GM12878 (cell line): ENCODE results near the gene TSHZ1.
"Not testable (repeated sequence)": the region's sequence is repeated elsewhere in the genome, so short reads cannot be mapped to it uniquely, and the experiment has no call there.

Experiments used
- ATF7 ChIP-seq: fragments of 450-650 bp; IDR thresholded peaks from 2 replicates; pipeline ENCODE4 v1.6.1; 2016; ENCODE audit warnings: low read depth, mild to moderate bottlenecking
- CEBPZ ChIP-seq: fragments of 150-350 bp; IDR thresholded peaks from 2 replicates; pipeline ENCODE4 v1.6.1; 2016; ENCODE audit warnings: low read depth, low read length
- CHD2 ChIP-seq: IDR thresholded peaks from 2 replicates; pipeline ENCODE4 v1.6.1; 2011; ENCODE audit warnings: low read depth, low read length, improper control_type of control experiment, borderline replicate concordance
- CTCF ChIP-seq, 3 experiments: IDR thresholded peaks in 2 of 3; conservative IDR thresholded peaks in 1 of 3; 2 replicates each; pipeline ENCODE4 v1.5.1; 2011; ENCODE audit warnings: low read depth in 3 of 3, low read length in 3 of 3, mild to moderate bottlenecking in 3 of 3, control low read depth in 2 of 3, moderate library complexity in 2 of 3, inconsistent platforms in 1 of 3, mixed read lengths in 1 of 3; ENCODE audit not compliant: control insufficient read depth in 2 of 3, insufficient read depth in 1 of 3; ENCODE audit errors: extremely low read depth in 1 of 3
- ELK1 ChIP-seq: IDR thresholded peaks from 2 replicates; pipeline ENCODE4 v1.6.1; 2012; ENCODE audit warnings: low read depth, low read length, improper control_type of control experiment
- EP300 ChIP-seq, 2 experiments: fragments of 150-350 bp in 1 of 2; IDR thresholded peaks; 2 replicates each; pipeline ENCODE4 v1.6.1; 2011 to 2012; ENCODE audit warnings: low read depth in 2 of 2, low read length in 2 of 2, borderline replicate concordance in 1 of 2, improper control_type of control experiment in 1 of 2, inconsistent platforms in 1 of 2; ENCODE audit not compliant: control insufficient read depth in 1 of 2
- EZH2 ChIP-seq: IDR thresholded peaks from 2 replicates; pipeline ENCODE4 v1.6.1; 2012; ENCODE audit warnings: low read depth, mild to moderate bottlenecking, control low read depth, inconsistent platforms, low read length, borderline replicate concordance; ENCODE audit not compliant: control insufficient read depth
- IRF3 ChIP-seq: fragments of 450-650 bp; IDR thresholded peaks from 2 replicates; pipeline ENCODE4 v1.6.1; 2014; ENCODE audit warnings: mild to moderate bottlenecking
- POLR2A ChIP-seq: IDR thresholded peaks from 2 replicates; pipeline ENCODE4 v1.6.1; 2011; ENCODE audit warnings: low read depth, mild to moderate bottlenecking, low read length
- SIN3A ChIP-seq: IDR thresholded peaks from 2 replicates; pipeline ENCODE4 v1.6.1; 2012; ENCODE audit warnings: low read depth, low read length, improper control_type of control experiment
- SMC3 ChIP-seq: IDR thresholded peaks from 2 replicates; pipeline ENCODE4 v1.6.1; 2011; ENCODE audit warnings: low read length, improper control_type of control experiment, borderline replicate concordance
- TCF7 ChIP-seq: IDR thresholded peaks from 2 replicates; pipeline ENCODE4 v1.6.1; 2014; ENCODE audit warnings: antibody characterized with exemption, borderline replicate concordance

- TF ChIP-seq EZH2; CTCF (IDR thresholded peaks at IDR 0.05 in 2 of 3, conservative IDR thresholded peaks at IDR 0.05 in 1 of 3; ENCODE audit: control insufficient read depth in 2 of 3, extremely low read depth in 1 of 3, insufficient read depth in 1 of 3, low read depth in 3 of 3, low read length in 3 of 3); IRF3; ATF7; CEBPZ; TCF7; CHD2; SMC3; POLR2A; ELK1; EP300 (IDR thresholded peaks at IDR 0.05; ENCODE audit: borderline replicate concordance in 1 of 2, control insufficient read depth in 1 of 2, low read depth in 2 of 2, low read length in 2 of 2); SIN3A: not testable (repeated sequence)
Observed at GRCh38 chr18:75187702-75188101, 22.9 kb upstream of the TSHZ1 start.
